ENCODE measurements around the gene ACP4. TPM values are rescaled to one million over a fixed set of nuclear protein-coding genes. Genes with fewer than 3 reads are reported as not detected.

The ACP4 gene
- total RNA-seq, 8 experiments from 2014 or later, result 0.31 TPM; not detected in 7

- no peak overlapping the region for H3K4me3 ChIP-seq
- H3K27ac ChIP-seq, result no peak overlapping the region
- in situ Hi-C loops (cut with MboI; ENCODE audit: low pct_unique_long_range_greater_than_20kb in 2 of 9, low sequenced_read_pairs in 9 of 9, unreplicated experiment in 9 of 9), result no loop called here
- peak in 7 of 8 experiments; percentile 16 to 58 (median 33) for ATAC-seq (replicated peaks in 6 of 8)
- WGBS, 10 experiments, result 0 to 27% (median 16%) methylated on average over 3 to 10 of the region's 21 CpGs; no CpG with 5 or more reads in 3 of the 10 experiments
- H3K4me1 ChIP-seq (replicated peaks in 1 of 2), result peaks cover 0 to 15% of the 10 kb centered on the region in 2 donors
Observed at GRCh38 chr19:50820549-50821247, 30.5 kb downstream of the ACP4 start.

- Histone ChIP-seq H3K4me3 (no peak overlapping the region), H3K4me1 (replicated peaks in 1 of 2) (peaks cover 0 to 15% of the 10 kb centered on the region in 2 donors), H3K27ac (no peak overlapping the region)
- in situ Hi-C loops (cut with MboI; ENCODE audit: low pct_unique_long_range_greater_than_20kb in 2 of 9, low sequenced_read_pairs in 9 of 9, unreplicated experiment in 9 of 9), result no loop called here
- no peak for ATAC-seq (replicated peaks in 6 of 8)
- WGBS, 10 experiments, result 17 to 83% (median 67%) methylated on average over 1 to 4 of the region's 4 CpGs; no CpG with 5 or more reads in 3 of the 10 experiments
Observed at GRCh38 chr19:50821248-50821612, 31.0 kb downstream of the ACP4 start.

- H3K27ac ChIP-seq, result no peak overlapping the region
- H3K4me1 ChIP-seq (replicated peaks in 1 of 2), result peaks cover 0 to 15% of the 10 kb centered on the region in 2 donors
- H3K4me3 ChIP-seq, result no peak overlapping the region
- no peak for ATAC-seq (replicated peaks in 6 of 8)
- in situ Hi-C loops (cut with MboI; ENCODE audit: low pct_unique_long_range_greater_than_20kb in 2 of 9, low sequenced_read_pairs in 9 of 9, unreplicated experiment in 9 of 9), result no loop called here
- WGBS, 10 experiments, result 60 to 80% (median 80%) methylated on average over 1 to 2 of the region's 8 CpGs; no CpG with 5 or more reads in 7 of the 10 experiments
Observed at GRCh38 chr19:50821622-50822021, 31.4 kb downstream of the ACP4 start.

- no peak overlapping the region for H3K4me3 ChIP-seq
- whole genome bisulfite sequencing, 10 experiments, result 21 to 67% (median 62%) methylated on average over 3 to 5 of the region's 7 CpGs; no CpG with 5 or more reads in 6 of the 10 experiments
- in situ Hi-C loops (cut with MboI; ENCODE audit: low pct_unique_long_range_greater_than_20kb in 2 of 9, low sequenced_read_pairs in 9 of 9, unreplicated experiment in 9 of 9), result no loop called here
- no peak overlapping the region for H3K27ac ChIP-seq
- H3K4me1 ChIP-seq (replicated peaks in 1 of 2), result peaks cover 0 to 15% of the 10 kb centered on the region in 2 donors
- ATAC-seq (replicated peaks in 6 of 8), result no peak
Observed at GRCh38 chr19:50822661-50823208, 32.5 kb downstream of the ACP4 start.

GRCh38 chr19:50823389-50824042 lies 33.3 kb downstream of the ACP4 start, which contains the start of gene KLK1:
TSS of gene KLK1 (minus strand) at chr19:50823787. CDS start at chr19:50823748, 39 bp downstream.
- Histone ChIP-seq H3K27ac (no peak within 1 kb of the TSS), H3K4me1 (replicated peaks in 1 of 2) (peaks cover 0 to 15% of the 10 kb centered on the region in 2 donors), H3K4me3 (no peak within 1 kb of the TSS)
- peak in 2 of 8 experiments; percentile 43 to 44 for ATAC-seq (replicated peaks in 6 of 8)
- WGBS, 10 experiments, result no CpG with 5 or more reads among the region's 14 CpGs
- in situ Hi-C loops (cut with MboI; ENCODE audit: low pct_unique_long_range_greater_than_20kb in 2 of 9, low sequenced_read_pairs in 9 of 9, unreplicated experiment in 9 of 9), result no loop called here

GRCh38 chr19:50826492-50827240 lies 36.5 kb downstream of the ACP4 start:
- H3K4me1 ChIP-seq (replicated peaks in 1 of 2), result peaks cover 0 to 2% of the 10 kb centered on the region in 2 donors
- WGBS, 10 experiments, result 40 to 75% (median 61%) methylated on average over 1 to 43 of the region's 43 CpGs; no CpG with 5 or more reads in 2 of the 10 experiments
- H3K4me3 ChIP-seq, result no peak overlapping the region
- no peak for ATAC-seq (replicated peaks in 6 of 8)
- in situ Hi-C loops (cut with MboI; ENCODE audit: low pct_unique_long_range_greater_than_20kb in 2 of 9, low sequenced_read_pairs in 9 of 9, unreplicated experiment in 9 of 9), result no loop called here
- H3K27ac ChIP-seq, result no peak overlapping the region

GRCh38 chr19:50827476-50827875 lies 37.3 kb downstream of the ACP4 start:
- H3K27ac ChIP-seq, result no peak overlapping the region
- H3K4me1 ChIP-seq (replicated peaks in 1 of 2), result no peaks in the 10 kb centered on the region
- ATAC-seq (replicated peaks in 6 of 8), result no peak
- WGBS, 10 experiments, result 46 to 80% (median 65%) methylated on average over 1 to 9 of the region's 14 CpGs; no CpG with 5 or more reads in 2 of the 10 experiments
- in situ Hi-C loops (cut with MboI; ENCODE audit: low pct_unique_long_range_greater_than_20kb in 2 of 9, low sequenced_read_pairs in 9 of 9, unreplicated experiment in 9 of 9), result no loop called here
- no peak overlapping the region for H3K4me3 ChIP-seq

- in situ Hi-C loops (cut with MboI; ENCODE audit: low pct_unique_long_range_greater_than_20kb in 2 of 9, low sequenced_read_pairs in 9 of 9, unreplicated experiment in 9 of 9), result no loop called here
- Histone ChIP-seq H3K4me3 (no peak overlapping the region), H3K4me1 (replicated peaks in 1 of 2) (peaks cover 0 to under 1% of the 10 kb centered on the region in 2 donors), H3K27ac (no peak overlapping the region)
- WGBS, 10 experiments, result 20 to 100% (median 90%) methylated on average over 1 to 3 of the region's 5 CpGs; no CpG with 5 or more reads in 3 of the 10 experiments
- ATAC-seq (replicated peaks in 6 of 8), result peak in 1 of 8 experiments; percentile 3
Observed at GRCh38 chr19:50829801-50830200, 39.6 kb downstream of the ACP4 start.

- peaks cover 0 to 7% of the 10 kb centered on the region in 2 donors for H3K4me1 ChIP-seq (replicated peaks in 1 of 2)
- no peak overlapping the region for H3K27ac ChIP-seq
- peak in 1 of 8 experiments; percentile 13 for ATAC-seq (replicated peaks in 6 of 8)
- in situ Hi-C loops (cut with MboI; ENCODE audit: low pct_unique_long_range_greater_than_20kb in 2 of 9, low sequenced_read_pairs in 9 of 9, unreplicated experiment in 9 of 9), result no loop called here
- H3K4me3 ChIP-seq, result no peak overlapping the region
- WGBS, 10 experiments, result 0 to 47% (median 17%) methylated on average over 1 to 3 of the region's 17 CpGs; no CpG with 5 or more reads in 7 of the 10 experiments
Observed at GRCh38 chr19:50830266-50831025, 40.2 kb downstream of the ACP4 start.

- WGBS, 10 experiments, result 35 to 40% (median 38%) methylated on average over 1 to 5 of the region's 7 CpGs; no CpG with 5 or more reads in 7 of the 10 experiments
- Histone ChIP-seq H3K4me3 (no peak overlapping the region), H3K4me1 (replicated peaks in 1 of 2) (peaks cover 0 to 9% of the 10 kb centered on the region in 2 donors), H3K27ac (no peak overlapping the region)
- ATAC-seq (replicated peaks in 6 of 8), result no peak
- in situ Hi-C loops (cut with MboI; ENCODE audit: low pct_unique_long_range_greater_than_20kb in 2 of 9, low sequenced_read_pairs in 9 of 9, unreplicated experiment in 9 of 9), result no loop called here
Observed at GRCh38 chr19:50831026-50831396, 40.8 kb downstream of the ACP4 start.

- no peak for ATAC-seq (replicated peaks in 6 of 8)
- WGBS, 10 experiments, result 40 to 100% (median 81%) methylated on average over 1 to 6 of the region's 8 CpGs; no CpG with 5 or more reads in 4 of the 10 experiments
- in situ Hi-C loops (cut with MboI; ENCODE audit: low pct_unique_long_range_greater_than_20kb in 2 of 9, low sequenced_read_pairs in 9 of 9, unreplicated experiment in 9 of 9), result no loop called here
- no peak overlapping the region for H3K27ac ChIP-seq
- peaks cover 0 to 14% of the 10 kb centered on the region in 2 donors for H3K4me1 ChIP-seq (replicated peaks in 1 of 2)
- H3K4me3 ChIP-seq, result no peak overlapping the region
Observed at GRCh38 chr19:50832666-50833065, 42.5 kb downstream of the ACP4 start.

- in situ Hi-C loops (cut with MboI; ENCODE audit: low pct_unique_long_range_greater_than_20kb in 2 of 9, low sequenced_read_pairs in 9 of 9, unreplicated experiment in 9 of 9), result no loop called here
- Histone ChIP-seq H3K4me3 (no peak within 1 kb of the TSS), H3K27ac (no peak within 1 kb of the TSS), H3K4me1 (replicated peaks in 1 of 2) (peaks cover 0 to 14% of the 10 kb centered on the region in 2 donors)
- 0 to 80% (median 48%) methylated on average over 1 to 2 of the region's 8 CpGs; no CpG with 5 or more reads in 5 of the 10 experiments for WGBS, 10 experiments
- no peak for ATAC-seq (replicated peaks in 6 of 8)
Observed at GRCh38 chr19:50833117-50833801, 43.0 kb downstream of the ACP4 start, which contains the start of gene KLK15. TSS of gene KLK15 (minus strand) at chr19:50833574. CDS start at chr19:50831492, 2,082 bp downstream.

Data from motor neuron (in vitro differentiated cells).